B cell (primary cell): ENCODE results near the gene PLP2.

Experiments
- EZH2 ChIP-seq: IDR thresholded peaks from 2 replicates; pipeline ENCODE4 v1.6.1; 2012; ENCODE audit warnings: borderline replicate concordance, low read depth, mild to moderate bottlenecking, moderate library complexity, low read length; ENCODE audit not compliant: insufficient read depth, poor library complexity, severe bottlenecking
- TF ChIP-seq, protein P1 (sequence below): fragments of 200-600 bp; IDR thresholded peaks from one replicate; pipeline ENCODE4 v1.8.0; 2022; ENCODE audit warnings: antibody characterized with exemption, mild to moderate bottlenecking

DNA sequence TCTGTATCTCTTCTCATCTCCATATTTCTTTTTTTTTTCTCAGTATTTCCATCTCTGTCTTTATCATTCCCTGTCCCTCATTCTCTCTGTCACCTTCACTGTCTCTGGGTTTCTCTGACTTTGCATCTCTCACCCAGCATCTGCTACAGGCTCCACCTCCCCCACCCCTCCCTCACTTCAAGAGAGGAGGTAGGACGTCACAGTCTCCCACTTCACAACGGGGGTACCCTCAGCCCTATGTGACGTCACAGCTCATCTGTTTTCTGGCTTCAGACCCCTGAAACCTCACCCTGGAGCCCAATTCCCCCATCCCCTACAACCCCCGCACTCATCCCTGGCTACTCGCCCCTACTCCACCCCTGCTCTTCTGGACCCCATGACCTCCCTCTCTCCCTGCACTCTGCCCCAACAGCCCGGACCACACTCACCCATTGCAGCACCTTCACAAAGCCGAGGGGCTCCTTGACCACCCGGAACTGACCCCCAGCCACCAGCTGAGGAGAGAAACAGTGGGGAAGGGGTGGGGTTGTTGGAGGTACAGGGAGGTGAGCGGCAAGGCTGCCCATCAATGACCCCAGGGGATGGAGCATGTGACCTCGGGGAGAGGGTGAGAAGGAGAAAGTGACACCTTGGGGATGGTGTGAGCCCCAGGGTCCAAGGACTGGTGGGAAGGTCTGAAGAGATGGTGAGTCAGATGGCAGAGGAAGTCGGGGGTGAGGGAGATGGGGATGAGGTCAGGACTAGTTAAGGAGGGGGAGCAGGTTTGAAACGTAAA lies 27.0 kb downstream of the PLP2 start:
- TF ChIP-seq, protein P1, sequence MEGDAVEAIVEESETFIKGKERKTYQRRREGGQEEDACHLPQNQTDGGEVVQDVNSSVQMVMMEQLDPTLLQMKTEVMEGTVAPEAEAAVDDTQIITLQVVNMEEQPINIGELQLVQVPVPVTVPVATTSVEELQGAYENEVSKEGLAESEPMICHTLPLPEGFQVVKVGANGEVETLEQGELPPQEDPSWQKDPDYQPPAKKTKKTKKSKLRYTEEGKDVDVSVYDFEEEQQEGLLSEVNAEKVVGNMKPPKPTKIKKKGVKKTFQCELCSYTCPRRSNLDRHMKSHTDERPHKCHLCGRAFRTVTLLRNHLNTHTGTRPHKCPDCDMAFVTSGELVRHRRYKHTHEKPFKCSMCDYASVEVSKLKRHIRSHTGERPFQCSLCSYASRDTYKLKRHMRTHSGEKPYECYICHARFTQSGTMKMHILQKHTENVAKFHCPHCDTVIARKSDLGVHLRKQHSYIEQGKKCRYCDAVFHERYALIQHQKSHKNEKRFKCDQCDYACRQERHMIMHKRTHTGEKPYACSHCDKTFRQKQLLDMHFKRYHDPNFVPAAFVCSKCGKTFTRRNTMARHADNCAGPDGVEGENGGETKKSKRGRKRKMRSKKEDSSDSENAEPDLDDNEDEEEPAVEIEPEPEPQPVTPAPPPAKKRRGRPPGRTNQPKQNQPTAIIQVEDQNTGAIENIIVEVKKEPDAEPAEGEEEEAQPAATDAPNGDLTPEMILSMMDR, result no peak
- TF ChIP-seq EZH2, result no peak
